IPS DF 6.9 (cell line): ENCODE results near the gene ATP5F1E.

Experiments
- DNase-seq: peaks from one replicate; pipeline ENCODE4 v3.0.0-alpha.2; 2013; ENCODE audit warnings: low read depth, low spot score
- H3K27ac ChIP-seq: one replicate; pipeline ENCODE4 v1.5.1; 2013; ENCODE audit warnings: low read length, control low read depth
- H3K27me3 ChIP-seq: 2 replicates; pipeline ENCODE4 v1.6.1; 2013; ENCODE audit warnings: mild to moderate bottlenecking, low read length; ENCODE audit not compliant: control insufficient read depth, insufficient read depth
- H3K36me3 ChIP-seq: 2 replicates; pipeline ENCODE4 v1.6.1; 2013; ENCODE audit warnings: low read length; ENCODE audit not compliant: control insufficient read depth, insufficient read depth
- H3K4me1 ChIP-seq: 2 replicates; pipeline ENCODE4 v1.6.1; 2013; ENCODE audit warnings: low read length; ENCODE audit not compliant: control insufficient read depth, insufficient read depth
- H3K4me3 ChIP-seq: 2 replicates; pipeline ENCODE4 v1.5.1; 2013; ENCODE audit warnings: mild to moderate bottlenecking, low read length
- H3K9me3 ChIP-seq: 2 replicates; pipeline ENCODE4 v1.6.1; 2013; ENCODE audit warnings: low read length, inconsistent platforms; ENCODE audit not compliant: control insufficient read depth, insufficient read depth
- WGBS: extraction: QIAGEN DNeasy Blood & Tissue Kit; methylation state at CpG from one replicate; pipeline ENCODE4 v1.1.7; 2013; ENCODE audit warnings: mixed read lengths, missing lambda C conversion rate; ENCODE audit not compliant: insufficient read length, insufficient coverage; 5-methylcytosine and 5-hydroxymethylcytosine counted together

ATP5F1E gene

DNA sequence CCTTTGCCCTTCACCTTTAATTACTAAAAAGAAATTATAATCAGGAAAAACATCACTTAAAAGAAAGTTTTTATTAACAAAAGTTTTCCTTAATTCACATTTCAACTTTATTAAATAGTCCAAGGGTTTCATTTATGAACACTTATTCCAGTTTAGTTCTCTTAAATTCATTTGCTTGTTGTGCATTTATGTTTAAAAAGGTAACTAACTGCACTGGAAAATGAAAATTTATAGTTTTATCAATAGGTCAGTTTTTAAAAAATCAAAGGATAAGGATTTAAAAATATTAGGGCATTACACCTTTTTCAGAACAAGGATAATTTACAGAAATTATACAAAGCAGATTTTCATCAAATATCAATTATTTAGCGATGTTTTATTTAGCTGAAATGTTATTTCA lies 958 bp upstream of the ATP5F1E start:
- no peak for DNase-seq
- no peaks in the 10 kb centered on the region for H3K27me3 ChIP-seq
- no peak overlapping the region for H3K27ac ChIP-seq
- H3K4me3 ChIP-seq, result no peak overlapping the region
- no peaks in the 10 kb centered on the region for H3K9me3 ChIP-seq
- peaks cover 13% of the 10 kb centered on the region for H3K36me3 ChIP-seq
- H3K4me1 ChIP-seq, result no peaks in the 10 kb centered on the region
- no CpG with 5 or more reads among the region's 1 CpG for WGBS

- Histone ChIP-seq H3K36me3 (peaks cover 13% of the 10 kb centered on the region), H3K4me1 (no peaks in the 10 kb centered on the region), H3K27me3 (no peaks in the 10 kb centered on the region), H3K9me3 (no peaks in the 10 kb centered on the region), H3K4me3 (peak overlapping the region; percentile 43; the same call in 1 of the 2 replicates), H3K27ac (no peak overlapping the region)
- no peak for DNase-seq
- WGBS, result no CpG with 5 or more reads among the region's 13 CpGs
Measured at GRCh38 chr20:59032713-59033059, 551 bp upstream of the ATP5F1E start.

DNA sequence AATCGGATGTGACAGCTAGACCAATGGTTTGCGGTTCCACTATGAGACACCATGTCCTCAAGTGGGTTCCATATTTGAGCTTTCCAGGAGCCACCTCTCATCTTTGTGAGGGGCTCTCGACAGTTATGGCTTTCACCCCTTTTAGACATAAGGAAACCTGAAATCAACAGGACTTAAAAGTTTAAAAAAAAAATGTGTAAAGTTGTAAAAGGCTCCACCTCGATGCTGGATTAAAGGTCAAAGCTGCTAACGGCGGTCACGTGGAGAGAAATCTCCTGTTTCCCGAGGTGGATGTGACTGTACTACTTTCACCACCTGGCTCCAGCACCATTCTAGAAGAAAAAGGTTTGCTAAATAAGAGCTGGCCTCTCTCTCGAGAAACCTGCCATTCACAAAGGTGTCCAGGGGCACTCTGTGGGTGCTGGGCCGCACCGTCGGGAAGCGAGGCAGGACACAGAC lies 542 bp downstream of the ATP5F1E start:
- WGBS, result no CpG with 5 or more reads among the region's 13 CpGs
- Histone ChIP-seq H3K4me3 (peak overlapping the region; percentile 88), H3K9me3 (no peaks in the 10 kb centered on the region), H3K27ac (no peak overlapping the region), H3K27me3 (no peaks in the 10 kb centered on the region), H3K36me3 (peaks cover 9% of the 10 kb centered on the region), H3K4me1 (no peaks in the 10 kb centered on the region)
- no peak for DNase-seq

DNA sequence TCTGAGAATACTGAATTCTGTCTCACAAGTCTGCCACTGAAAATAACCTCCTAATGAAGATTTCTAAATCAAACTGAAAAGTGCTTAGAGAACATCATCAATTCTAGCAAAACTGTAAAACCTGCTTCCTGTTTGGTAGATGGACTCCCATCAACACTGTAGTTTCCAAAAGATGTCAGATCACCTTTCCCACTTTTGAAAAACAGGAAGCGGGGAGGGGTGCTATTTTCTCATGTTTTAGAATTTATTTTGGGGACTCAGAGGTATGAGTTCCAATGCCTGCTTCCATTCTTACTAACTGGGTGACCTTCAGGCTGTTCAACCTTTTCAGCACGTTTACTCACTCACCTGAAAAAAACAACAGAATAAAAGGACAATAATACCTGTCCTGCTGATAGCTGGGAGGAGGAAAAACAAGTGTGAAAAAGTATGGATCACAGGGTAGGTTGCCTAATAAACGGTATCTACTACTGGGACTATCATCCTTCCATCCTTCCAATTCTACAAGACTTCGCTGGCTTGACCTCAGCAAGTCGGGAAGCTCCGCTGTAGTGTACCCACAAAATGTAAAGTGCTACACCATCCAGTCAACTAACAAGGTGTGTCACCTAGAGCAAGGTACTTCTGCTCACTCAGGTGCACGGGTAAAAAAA lies 1.1 kb downstream of the ATP5F1E start:
- H3K27ac ChIP-seq, result no peak overlapping the region
- WGBS, result no CpG with 5 or more reads among the region's 7 CpGs
- peaks cover 6% of the 10 kb centered on the region for H3K36me3 ChIP-seq
- H3K4me3 ChIP-seq, result peak overlapping the region; percentile 88; the same call in 1 of the 2 replicates
- H3K27me3 ChIP-seq, result no peaks in the 10 kb centered on the region
- H3K4me1 ChIP-seq, result no peaks in the 10 kb centered on the region
- H3K9me3 ChIP-seq, result no peaks in the 10 kb centered on the region
- no peak for DNase-seq

DNA sequence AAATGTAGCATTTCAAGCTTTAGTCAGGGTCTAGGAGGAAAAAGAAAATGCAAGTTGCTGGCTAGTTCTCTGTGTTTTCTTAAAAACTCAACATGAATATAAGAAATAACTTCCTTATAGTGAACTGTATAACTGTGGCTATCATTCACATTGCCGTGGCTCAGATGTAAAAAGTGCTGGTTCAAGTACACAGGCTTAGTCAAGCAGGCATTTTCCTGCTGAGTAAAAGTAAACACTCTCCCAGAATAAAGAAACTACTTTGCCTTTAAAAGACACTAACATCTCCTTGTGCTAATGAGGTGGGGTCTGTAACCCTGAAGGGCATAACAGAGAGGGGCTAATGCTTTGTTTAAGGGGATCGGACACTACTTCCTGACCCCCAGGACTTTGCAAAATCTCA lies 3.3 kb downstream of the ATP5F1E start:
- no CpG with 5 or more reads among the region's 2 CpGs for WGBS
- Histone ChIP-seq H3K36me3 (peaks cover 14% of the 10 kb centered on the region), H3K27ac (no peak overlapping the region), H3K9me3 (no peaks in the 10 kb centered on the region), H3K27me3 (no peaks in the 10 kb centered on the region), H3K4me3 (no peak overlapping the region), H3K4me1 (no peaks in the 10 kb centered on the region)
- no peak for DNase-seq

DNA sequence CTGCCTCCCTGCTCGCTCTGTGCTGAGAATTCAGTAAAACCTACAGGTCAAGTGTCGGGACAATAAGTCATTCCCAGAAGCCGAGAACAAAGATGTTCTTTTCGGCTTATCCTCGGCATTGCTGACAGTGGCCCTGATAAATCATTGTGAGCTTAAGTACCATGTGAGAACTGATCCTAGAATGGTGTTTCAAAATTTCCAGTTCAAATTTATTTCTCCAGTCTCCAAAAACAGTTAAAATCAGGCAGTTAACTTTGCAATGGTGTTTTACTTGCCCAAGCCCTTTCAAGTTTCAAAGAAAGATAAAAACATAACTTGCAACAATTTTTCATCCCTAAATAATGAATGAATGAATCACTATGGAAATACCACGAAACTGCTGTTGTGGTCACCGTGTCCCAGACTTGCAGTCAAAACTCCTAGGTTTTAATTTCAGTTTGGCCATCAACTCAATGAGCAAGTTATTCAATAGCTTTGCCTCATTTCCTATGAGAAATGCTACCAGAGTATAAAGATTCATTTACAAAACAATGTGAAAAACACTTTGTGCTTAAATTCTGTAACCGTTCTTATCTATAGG lies 4.3 kb downstream of the ATP5F1E start:
- Histone ChIP-seq H3K4me1 (no peaks in the 10 kb centered on the region), H3K27me3 (no peaks in the 10 kb centered on the region), H3K9me3 (no peaks in the 10 kb centered on the region), H3K27ac (no peak overlapping the region), H3K4me3 (no peak overlapping the region), H3K36me3 (peaks cover 14% of the 10 kb centered on the region)
- no peak for DNase-seq
- WGBS, result no CpG with 5 or more reads among the region's 8 CpGs

- H3K27me3 ChIP-seq, result no peaks in the 10 kb centered on the region
- H3K27ac ChIP-seq, result no peak overlapping the region
- no CpG with 5 or more reads among the region's 5 CpGs for WGBS
- no peak for DNase-seq
- H3K4me1 ChIP-seq, result no peaks in the 10 kb centered on the region
- H3K36me3 ChIP-seq, result peaks cover 14% of the 10 kb centered on the region
- H3K9me3 ChIP-seq, result no peaks in the 10 kb centered on the region
- H3K4me3 ChIP-seq, result no peak overlapping the region
Measured at GRCh38 chr20:59026904-59027740, 5.0 kb downstream of the ATP5F1E start.

- DNase-seq, result no peak
- Histone ChIP-seq H3K4me1 (no peaks in the 10 kb centered on the region), H3K27me3 (no peaks in the 10 kb centered on the region), H3K4me3 (no peak overlapping the region), H3K36me3 (peaks cover 14% of the 10 kb centered on the region; the same call in 1 of the 2 replicates), H3K27ac (no peak overlapping the region), H3K9me3 (no peaks in the 10 kb centered on the region)
- WGBS, result no CpG with 5 or more reads among the region's 4 CpGs
Measured at GRCh38 chr20:59025511-59025910, 6.6 kb downstream of the ATP5F1E start.

- DNase-seq, result no peak
- Histone ChIP-seq H3K27me3 (no peaks in the 10 kb centered on the region), H3K4me1 (no peaks in the 10 kb centered on the region), H3K27ac (no peak overlapping the region), H3K36me3 (peaks cover 14% of the 10 kb centered on the region; the same call in 1 of the 2 replicates), H3K9me3 (no peaks in the 10 kb centered on the region), H3K4me3 (no peak overlapping the region)
- no CpG with 5 or more reads among the region's 2 CpGs for WGBS
Measured at GRCh38 chr20:59025086-59025485, 7.0 kb downstream of the ATP5F1E start.

- H3K9me3 ChIP-seq, result no peaks in the 10 kb centered on the region
- no peaks in the 10 kb centered on the region for H3K4me1 ChIP-seq
- H3K27ac ChIP-seq, result no peak overlapping the region
- WGBS, result no CpG with 5 or more reads among the region's 24 CpGs
- no peak overlapping the region for H3K4me3 ChIP-seq
- DNase-seq, result no peak
- peaks cover 11% of the 10 kb centered on the region; the same call in 1 of the 2 replicates for H3K36me3 ChIP-seq
- no peaks in the 10 kb centered on the region for H3K27me3 ChIP-seq
Measured at GRCh38 chr20:59024111-59024530, 8.0 kb downstream of the ATP5F1E start.
